T-helper 2 cell treated with Interferon-gamma antibody and Interleukin-4, amounts not matched to agents 5 μg/mL and 100 μg/mL, for 36 hours (primary cell): ENCODE measurements around the gene SCAF1.

Experiments used
- DNase-seq: peaks from one replicate; pipeline ENCODE4 v3.0.0; 2021; ENCODE audit warnings: low spot score
- H3K27ac Mint-ChIP-seq: one replicate; pipeline ENCODE4 v1.8.0; 2021; ENCODE audit warnings: mild to moderate bottlenecking, mixed read lengths
- H3K27me3 Mint-ChIP-seq: one replicate; pipeline ENCODE4 v1.8.0; 2021; ENCODE audit warnings: low read depth, mixed read lengths
- H3K36me3 Mint-ChIP-seq: one replicate; pipeline ENCODE4 v1.8.0; 2021; ENCODE audit warnings: low read depth, mixed read lengths
- H3K4me1 Mint-ChIP-seq: one replicate; pipeline ENCODE4 v1.8.0; 2021; ENCODE audit warnings: low read depth, mixed read lengths
- H3K4me3 Mint-ChIP-seq: one replicate; pipeline ENCODE4 v1.8.0; 2022; ENCODE audit warnings: mild to moderate bottlenecking, moderate library complexity, mixed read lengths
- H3K9me3 Mint-ChIP-seq: one replicate; pipeline ENCODE4 v1.8.0; 2021; ENCODE audit warnings: mixed read lengths

Gene SCAF1

GRCh38 chr19:49641688-49642491 lies at the start of gene SCAF1:
Gene SCAF1, plus strand, starts transcription at chr19:49642209. Its CDS starts 2,818 bp downstream, at chr19:49645027.
- Mint-ChIP-seq H3K27ac (peak within 1 kb of the TSS; percentile 97), H3K36me3 (peaks cover 12% of the 10 kb centered on the region), H3K4me1 (peaks cover 41% of the 10 kb centered on the region)

GRCh38 chr19:49592486-49593232 lies 49.4 kb upstream of the SCAF1 start:
- H3K36me3 Mint-ChIP-seq, result peaks cover 13% of the 10 kb centered on the region
- peak overlapping the region; percentile 95 for H3K4me3 Mint-ChIP-seq
- DNase-seq, result peak; percentile 17
- H3K27ac Mint-ChIP-seq, result peak overlapping the region; percentile 92
- peaks cover 30% of the 10 kb centered on the region for H3K4me1 Mint-ChIP-seq
- peaks cover 6% of the 10 kb centered on the region for H3K27me3 Mint-ChIP-seq
- H3K9me3 Mint-ChIP-seq, result no peaks in the 10 kb centered on the region

More at GRCh38 chr19:49641688-49642491, at the start of gene SCAF1:
- peaks cover 5% of the 10 kb centered on the region for H3K27me3 Mint-ChIP-seq
- H3K4me3 Mint-ChIP-seq, result peak within 1 kb of the TSS; percentile 96
- H3K9me3 Mint-ChIP-seq, result no peaks in the 10 kb centered on the region
- peak; percentile 100 for DNase-seq

- peaks cover 17% of the 10 kb centered on the region for H3K36me3 Mint-ChIP-seq
These were observed 48.5 kb upstream of the SCAF1 start for GRCh38 chr19:49593233-49594113.

GRCh38 chr19:49594157-49594992 lies 47.6 kb upstream of the SCAF1 start:
- Mint-ChIP-seq H3K27me3 (no peaks in the 10 kb centered on the region), H3K9me3 (no peaks in the 10 kb centered on the region), H3K36me3 (peaks cover 22% of the 10 kb centered on the region), H3K4me3 (peak overlapping the region; percentile 95), H3K4me1 (peaks cover 25% of the 10 kb centered on the region), H3K27ac (peak overlapping the region; percentile 92)
- DNase-seq, result no peak

More at GRCh38 chr19:49593233-49594113, 48.5 kb upstream of the SCAF1 start:
- DNase-seq, result peak; percentile 92
- H3K4me1 Mint-ChIP-seq, result peaks cover 30% of the 10 kb centered on the region
- H3K4me3 Mint-ChIP-seq, result peak overlapping the region; percentile 95
- no peaks in the 10 kb centered on the region for H3K9me3 Mint-ChIP-seq
- H3K27ac Mint-ChIP-seq, result peak overlapping the region; percentile 92
- peaks cover 4% of the 10 kb centered on the region for H3K27me3 Mint-ChIP-seq

GRCh38 chr19:49594993-49595818 lies 46.8 kb upstream of the SCAF1 start:
- Mint-ChIP-seq H3K9me3 (no peaks in the 10 kb centered on the region), H3K27me3 (no peaks in the 10 kb centered on the region), H3K4me1 (peaks cover 20% of the 10 kb centered on the region), H3K4me3 (no peak overlapping the region), H3K36me3 (peaks cover 26% of the 10 kb centered on the region), H3K27ac (no peak overlapping the region)
- DNase-seq, result no peak

GRCh38 chr19:49595819-49596404 lies 46.1 kb upstream of the SCAF1 start:
- Mint-ChIP-seq H3K27ac (no peak overlapping the region), H3K36me3 (peaks cover 31% of the 10 kb centered on the region), H3K4me3 (no peak overlapping the region), H3K27me3 (no peaks in the 10 kb centered on the region), H3K4me1 (peaks cover 20% of the 10 kb centered on the region), H3K9me3 (no peaks in the 10 kb centered on the region)
- DNase-seq, result no peak

- Mint-ChIP-seq H3K36me3 (peaks cover 35% of the 10 kb centered on the region), H3K27ac (no peak overlapping the region), H3K4me1 (peaks cover 20% of the 10 kb centered on the region), H3K9me3 (no peaks in the 10 kb centered on the region), H3K27me3 (no peaks in the 10 kb centered on the region), H3K4me3 (no peak overlapping the region)
- no peak for DNase-seq
These were observed 45.6 kb upstream of the SCAF1 start for GRCh38 chr19:49596407-49596806.

GRCh38 chr19:49596954-49597702 lies 44.9 kb upstream of the SCAF1 start:
- Mint-ChIP-seq H3K4me1 (peaks cover 20% of the 10 kb centered on the region), H3K4me3 (no peak overlapping the region), H3K9me3 (no peaks in the 10 kb centered on the region), H3K27me3 (no peaks in the 10 kb centered on the region), H3K36me3 (peaks cover 39% of the 10 kb centered on the region), H3K27ac (no peak overlapping the region)
- no peak for DNase-seq

- H3K4me3 Mint-ChIP-seq, result no peak overlapping the region
- DNase-seq, result no peak
- peaks cover 14% of the 10 kb centered on the region for H3K4me1 Mint-ChIP-seq
- no peaks in the 10 kb centered on the region for H3K27me3 Mint-ChIP-seq
- H3K27ac Mint-ChIP-seq, result no peak overlapping the region
- H3K36me3 Mint-ChIP-seq, result peaks cover 43% of the 10 kb centered on the region
- no peaks in the 10 kb centered on the region for H3K9me3 Mint-ChIP-seq
These were observed 44.4 kb upstream of the SCAF1 start for GRCh38 chr19:49597703-49597974.

GRCh38 chr19:49599378-49600295 lies 42.4 kb upstream of the SCAF1 start:
- H3K27ac Mint-ChIP-seq, result no peak overlapping the region
- peaks cover 38% of the 10 kb centered on the region for H3K36me3 Mint-ChIP-seq
- DNase-seq, result no peak
- H3K9me3 Mint-ChIP-seq, result no peaks in the 10 kb centered on the region
- H3K4me3 Mint-ChIP-seq, result no peak overlapping the region
- H3K4me1 Mint-ChIP-seq, result no peaks in the 10 kb centered on the region
- H3K27me3 Mint-ChIP-seq, result no peaks in the 10 kb centered on the region

GRCh38 chr19:49601482-49602038 lies 40.4 kb upstream of the SCAF1 start:
- Mint-ChIP-seq H3K27me3 (no peaks in the 10 kb centered on the region), H3K9me3 (no peaks in the 10 kb centered on the region), H3K27ac (no peak overlapping the region), H3K36me3 (peaks cover 38% of the 10 kb centered on the region), H3K4me3 (no peak overlapping the region), H3K4me1 (no peaks in the 10 kb centered on the region)
- no peak for DNase-seq
